ENCODE data around the gene LRRC1. TPM values are rescaled to one million over a fixed set of nuclear protein-coding genes. Genes with fewer than 3 reads are reported as not detected.

LRRC1 gene
- total RNA-seq, 1 experiment from 2014 or later = 18.1 TPM

- no peaks in the 10 kb centered on the region for H3K27me3 ChIP-seq (ENCODE audit: low read length)
- DNase-seq = no peak
- H4K20me1 ChIP-seq (ENCODE audit: low read length) = no peaks in the 10 kb centered on the region
- H3K27ac ChIP-seq (ENCODE audit: low read length) = no peak overlapping the region
- ChIA-PET POLR2A (ENCODE audit: unreplicated experiment) (no interaction called here), CTCF (no interaction called here)
- H3K36me3 ChIP-seq (ENCODE audit: low read depth, low read length) = no peaks in the 10 kb centered on the region
- H2AFZ ChIP-seq (ENCODE audit: low read length) = no peak overlapping the region
- no peak overlapping the region for H3K9ac ChIP-seq (ENCODE audit: low read length)
- TF ChIP-seq CTCF (conservative IDR thresholded peaks at IDR 0.05; ENCODE audit: low read depth, low read length) (no peak), EZH2 (IDR thresholded peaks at IDR 0.05; ENCODE audit: low read length, unreplicated experiment) (no peak)
- no peak overlapping the region for H3K4me3 ChIP-seq (ENCODE audit: low read length)
- intact Hi-C loops (cut with micrococcal nuclease) = no loop called here
- no peaks in the 10 kb centered on the region for H3K9me2 ChIP-seq (replicated peaks; ENCODE audit: low read length)
- H3K4me1 ChIP-seq (ENCODE audit: insufficient read depth, low read length) = no peaks in the 10 kb centered on the region; the same call in 1 of the 2 replicates
- no TSS peak for BruUV-seq (replicated peaks)
- H3K9me3 ChIP-seq (ENCODE audit: low read length) = no peaks in the 10 kb centered on the region
- ATAC-seq = no peak
- no peaks in the 10 kb centered on the region for H3F3A ChIP-seq (ENCODE audit: low read length, unreplicated experiment)
- H3K4me2 ChIP-seq (ENCODE audit: low read length) = no peak overlapping the region
- no peaks in the 10 kb centered on the region for H3K79me2 ChIP-seq (ENCODE audit: low read length)
Measured at GRCh38 chr6:53887316-53887715, 92.5 kb downstream of the LRRC1 start.

GRCh38 chr6:53888931-53889330 lies 94.1 kb downstream of the LRRC1 start:
- ATAC-seq (peak; percentile 53; the same call in 1 of the 2 replicates), DNase-seq (peak; percentile 18)
- Histone ChIP-seq H3F3A (ENCODE audit: low read length, unreplicated experiment) (no peaks in the 10 kb centered on the region), H3K9me2 (replicated peaks; ENCODE audit: low read length) (no peaks in the 10 kb centered on the region), H3K36me3 (ENCODE audit: low read depth, low read length) (no peaks in the 10 kb centered on the region), H3K9ac (ENCODE audit: low read length) (no peak overlapping the region), H3K4me1 (ENCODE audit: insufficient read depth, low read length) (peaks cover under 1% of the 10 kb centered on the region), H3K9me3 (ENCODE audit: low read length) (no peaks in the 10 kb centered on the region), H2AFZ (ENCODE audit: low read length) (no peak overlapping the region), H4K20me1 (ENCODE audit: low read length) (no peaks in the 10 kb centered on the region), H3K27me3 (ENCODE audit: low read length) (no peaks in the 10 kb centered on the region), H3K27ac (ENCODE audit: low read length) (no peak overlapping the region), H3K4me3 (ENCODE audit: low read length) (no peak overlapping the region), H3K4me2 (ENCODE audit: low read length) (no peak overlapping the region), H3K79me2 (ENCODE audit: low read length) (no peaks in the 10 kb centered on the region)
- CTCF ChIA-PET = no interaction called here
- intact Hi-C loops (cut with micrococcal nuclease) = no loop called here
- TF ChIP-seq EZH2phosphoT487 (IDR thresholded peaks at IDR 0.05; ENCODE audit: borderline replicate concordance, low read length) (no peak), EZH2 (IDR thresholded peaks at IDR 0.05; ENCODE audit: low read length, unreplicated experiment) (no peak), CTCF (conservative IDR thresholded peaks at IDR 0.05; ENCODE audit: low read depth, low read length) (no peak)
- no TSS peak for BruUV-seq (replicated peaks)
- POLR2A ChIA-PET (ENCODE audit: unreplicated experiment) = no interaction called here

GRCh38 chr6:53889365-53889764 lies 94.6 kb downstream of the LRRC1 start:
- H3K27ac ChIP-seq (ENCODE audit: low read length) = no peak overlapping the region
- no peaks in the 10 kb centered on the region for H3K36me3 ChIP-seq (ENCODE audit: low read depth, low read length)
- ChIA-PET POLR2A (ENCODE audit: unreplicated experiment) (no interaction called here), CTCF (no interaction called here)
- peaks cover 5% of the 10 kb centered on the region for H3K4me1 ChIP-seq (ENCODE audit: insufficient read depth, low read length)
- no peak for DNase-seq
- no peaks in the 10 kb centered on the region for H4K20me1 ChIP-seq (ENCODE audit: low read length)
- no peaks in the 10 kb centered on the region for H3K9me2 ChIP-seq (replicated peaks; ENCODE audit: low read length)
- TF ChIP-seq CTCF (conservative IDR thresholded peaks at IDR 0.05; ENCODE audit: low read depth, low read length) (no peak), EZH2phosphoT487 (IDR thresholded peaks at IDR 0.05; ENCODE audit: borderline replicate concordance, low read length) (no peak), EZH2 (IDR thresholded peaks at IDR 0.05; ENCODE audit: low read length, unreplicated experiment) (no peak)
- H3F3A ChIP-seq (ENCODE audit: low read length, unreplicated experiment) = no peaks in the 10 kb centered on the region
- no peaks in the 10 kb centered on the region for H3K79me2 ChIP-seq (ENCODE audit: low read length)
- H3K4me2 ChIP-seq (ENCODE audit: low read length) = no peak overlapping the region
- H3K9ac ChIP-seq (ENCODE audit: low read length) = no peak overlapping the region
- ATAC-seq = no peak
- intact Hi-C loops (cut with micrococcal nuclease) = no loop called here
- no TSS peak for BruUV-seq (replicated peaks)
- no peaks in the 10 kb centered on the region for H3K27me3 ChIP-seq (ENCODE audit: low read length)
- H3K9me3 ChIP-seq (ENCODE audit: low read length) = no peaks in the 10 kb centered on the region
- no peak overlapping the region for H2AFZ ChIP-seq (ENCODE audit: low read length)
- no peak overlapping the region for H3K4me3 ChIP-seq (ENCODE audit: low read length)

All from PC-3 (cell line).